GM21717 (cell line): ENCODE data around the gene ADD3.
A peak's percentile ranks its signal among the peaks of the same experiment; 100 is the strongest.
"Not testable (repeated sequence)": the region's sequence is repeated elsewhere in the genome, so short reads cannot be mapped to it uniquely, and the experiment has no call there.

Experiments used
- ATAC-seq: cut with Tn5 transposase; IDR thresholded peaks from one replicate; pipeline ENCODE4 v1.9.1; 2021; ENCODE audit warnings: mild to moderate bottlenecking, moderate library complexity; ENCODE audit not compliant: unreplicated experiment

The ADD3 gene

DNA sequence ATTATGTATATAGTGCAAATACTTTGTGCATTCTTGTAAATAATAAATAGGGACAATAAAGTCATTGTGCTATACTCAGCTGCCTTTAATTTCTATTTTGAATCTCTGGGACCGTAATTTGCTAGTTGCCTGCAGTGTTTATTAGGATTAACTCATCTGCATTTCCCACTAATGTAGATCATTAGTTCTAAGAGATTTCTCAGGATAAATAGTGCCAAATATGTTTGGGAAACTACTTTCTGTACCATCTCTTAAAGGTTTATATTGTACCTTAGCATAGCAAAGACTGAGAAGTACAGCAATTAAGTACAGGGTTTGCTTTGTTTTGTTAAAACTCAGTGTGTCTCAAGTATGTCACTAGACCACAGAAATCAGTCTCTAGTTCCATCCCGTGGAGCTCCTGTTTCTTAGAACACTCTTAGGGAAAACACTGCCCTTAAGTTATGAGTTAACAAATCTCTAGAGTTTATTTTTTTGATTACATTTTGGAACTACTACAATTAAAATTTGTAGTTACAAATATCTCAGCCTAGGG, 26.0 kb downstream of the ADD3 start:
- no peak for ATAC-seq

DNA sequence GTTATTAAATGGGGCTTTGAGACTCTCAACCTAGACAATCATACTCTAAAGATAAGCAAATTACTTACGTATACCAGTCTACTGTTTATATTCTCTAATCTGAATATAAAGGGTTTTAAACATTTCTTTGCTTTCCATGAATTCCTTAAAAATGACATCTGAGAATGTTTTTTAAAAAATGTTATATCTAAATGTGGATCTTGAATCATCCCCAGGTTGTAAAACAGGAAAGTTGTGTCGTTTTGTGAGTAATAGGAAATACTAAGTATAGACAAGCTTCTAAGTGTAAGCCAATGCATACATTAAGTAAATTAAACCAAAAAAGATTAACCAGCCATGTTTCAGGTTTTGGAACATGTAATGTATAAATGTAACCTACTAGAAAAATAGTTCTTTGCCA, 26.8 kb downstream of the ADD3 start:
- no peak for ATAC-seq

DNA sequence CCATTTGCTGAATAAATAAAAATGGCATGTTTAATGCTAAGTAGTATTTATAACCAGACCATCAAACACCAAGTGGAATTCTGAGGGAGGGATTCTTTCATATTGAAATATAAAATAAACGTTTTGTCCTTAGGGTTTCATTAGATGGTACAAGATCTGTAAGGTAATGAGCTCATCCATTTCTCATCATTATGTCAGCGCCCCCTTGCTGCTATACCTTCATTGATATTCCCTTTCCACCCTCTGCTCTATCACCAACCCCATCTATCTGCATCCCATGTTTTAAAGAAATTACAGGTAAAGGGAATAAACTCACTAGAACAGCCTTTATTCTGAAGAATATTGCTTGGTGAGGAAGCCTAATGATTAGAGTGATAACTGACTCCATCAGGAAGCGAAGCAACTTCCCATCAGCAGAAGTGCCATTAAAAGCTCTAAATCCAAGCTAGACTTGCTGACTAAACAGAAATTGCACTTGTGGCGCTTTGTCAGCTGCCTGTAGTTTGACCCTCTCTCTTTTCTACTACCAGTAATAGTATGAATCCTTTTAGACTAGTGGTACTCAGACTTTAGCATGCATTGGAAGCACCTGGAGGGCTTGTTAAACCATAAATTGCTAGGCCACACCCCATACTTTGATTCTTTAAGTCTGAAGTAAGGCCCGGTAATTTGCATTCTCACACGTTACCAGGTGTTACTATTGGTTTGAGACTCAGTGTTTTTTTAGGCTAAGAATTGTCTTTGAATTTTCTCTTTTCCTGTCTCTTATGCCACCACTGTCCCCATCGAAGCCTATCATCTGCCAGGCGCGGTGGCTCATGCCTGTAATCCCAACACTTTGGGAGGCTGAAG, 27.5 kb downstream of the ADD3 start:
- ATAC-seq = no peak

- ATAC-seq = peak; percentile 58
These were observed 28.9 kb downstream of the ADD3 start for GRCh38 chr10:110036640-110037039.

DNA sequence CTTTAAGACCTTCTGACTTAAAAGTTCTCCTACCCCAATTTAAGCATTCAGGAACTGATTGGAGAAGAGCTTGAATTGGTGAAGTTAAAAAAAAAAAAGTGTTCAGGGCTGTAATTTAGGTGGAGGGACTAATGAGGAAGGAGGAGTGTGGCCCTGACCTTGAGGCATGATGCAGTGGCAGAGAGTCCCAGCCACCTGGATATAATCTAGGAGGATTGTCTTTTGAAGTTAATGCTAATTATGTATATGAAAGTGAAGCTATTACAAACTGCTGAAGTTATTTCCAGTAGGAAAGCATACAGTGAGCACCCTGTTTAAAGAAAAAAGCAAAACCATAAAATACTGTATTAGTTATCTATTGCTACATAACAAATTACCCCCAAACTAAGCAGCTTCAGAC, 31.5 kb downstream of the ADD3 start:
- ATAC-seq = no peak

DNA sequence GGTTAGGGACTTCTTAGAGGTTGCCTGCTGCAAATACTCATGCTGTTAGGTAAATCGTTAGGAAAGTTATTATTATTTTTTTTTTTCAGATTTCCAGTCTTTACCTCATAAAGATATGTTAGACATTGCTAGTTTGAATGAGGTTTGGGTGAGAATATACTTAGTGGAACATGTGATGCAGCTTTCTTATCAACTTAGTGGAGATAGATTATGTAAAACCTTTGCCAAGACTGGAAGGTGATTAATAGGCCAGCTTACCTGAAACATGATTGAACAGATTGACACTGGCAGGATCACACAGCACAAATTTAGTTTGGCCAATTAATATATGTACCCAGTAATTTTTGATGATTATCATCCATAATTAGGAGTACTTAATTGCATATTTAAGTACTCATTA, 32.3 kb downstream of the ADD3 start:
- ATAC-seq = no peak

- ATAC-seq = no peak
These were observed 33.1 kb downstream of the ADD3 start for GRCh38 chr10:110040767-110041478.

DNA sequence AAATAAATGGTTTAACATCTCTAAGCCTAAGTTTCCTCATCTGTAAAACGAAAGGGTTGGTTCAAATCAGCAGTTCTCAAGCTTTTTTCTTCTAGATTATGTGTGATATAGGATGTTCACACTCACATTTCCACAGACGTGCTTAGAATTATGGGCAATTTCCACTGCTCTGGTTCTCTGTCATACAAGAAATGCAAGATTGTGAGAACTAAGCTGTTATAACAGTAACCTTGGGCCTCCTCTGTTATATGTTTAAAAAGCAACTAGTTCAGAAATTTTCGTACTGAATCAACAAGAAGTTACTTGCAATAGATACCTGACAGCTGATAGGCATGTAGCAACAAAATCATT, 33.7 kb downstream of the ADD3 start:
- ATAC-seq = no peak

DNA sequence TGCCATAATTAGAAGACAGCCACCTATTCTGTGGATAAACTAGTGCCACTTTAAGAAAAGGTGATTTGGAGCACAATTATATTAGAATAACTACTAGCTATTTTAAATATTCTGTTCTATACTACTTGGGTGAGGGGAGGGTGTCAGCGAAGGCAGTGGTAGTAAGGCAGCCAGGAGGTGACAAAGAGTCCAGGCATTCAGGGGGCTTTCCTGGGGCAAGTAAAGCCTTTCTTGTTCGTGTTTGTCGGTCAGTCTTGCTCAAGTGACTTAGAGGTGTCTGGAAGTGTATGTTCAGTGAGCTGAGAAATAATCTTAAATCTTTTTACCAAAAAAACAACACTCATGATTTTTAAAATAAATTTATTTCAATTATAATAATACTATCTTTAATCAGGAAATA, 34.4 kb downstream of the ADD3 start:
- no peak for ATAC-seq

DNA sequence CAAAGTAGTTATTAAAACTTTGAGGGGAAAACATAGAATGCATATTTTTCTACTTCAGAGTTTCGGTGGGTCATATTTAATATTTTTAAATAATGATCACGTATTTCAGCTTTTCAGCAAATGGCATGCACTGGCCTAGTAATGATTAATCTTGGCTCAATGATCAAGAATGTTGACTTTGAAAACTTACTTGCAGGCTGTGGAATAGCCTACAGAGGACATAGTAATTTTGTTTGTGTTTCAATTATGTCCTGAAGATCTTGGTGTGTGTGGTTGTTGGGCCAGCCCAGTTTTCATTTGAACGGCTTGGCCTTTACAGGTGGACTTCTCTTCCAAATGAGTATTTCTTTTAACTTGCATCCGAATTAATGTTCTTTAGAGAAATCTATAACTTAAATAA, 35.1 kb downstream of the ADD3 start:
- ATAC-seq = no peak

- ATAC-seq = no peak
These were observed 36.9 kb downstream of the ADD3 start for GRCh38 chr10:110044681-110045080.

DNA sequence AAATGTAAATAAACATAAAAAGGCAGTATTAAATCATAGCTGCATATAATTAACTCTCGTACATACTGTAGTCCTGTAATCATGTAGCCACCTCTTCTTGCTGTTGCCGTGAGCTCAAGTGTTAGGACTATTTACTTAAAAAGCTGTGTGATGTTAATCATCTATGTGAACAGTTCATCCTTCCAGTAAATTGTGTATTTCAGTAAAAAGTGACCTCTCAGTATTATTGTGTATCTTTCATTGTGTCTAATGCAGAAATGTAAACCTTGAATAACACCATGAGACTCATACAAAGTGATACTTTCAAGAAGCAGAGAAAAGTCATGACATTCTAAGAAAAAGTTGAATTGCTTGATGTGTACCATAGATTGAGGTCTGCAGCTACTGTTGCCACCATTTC, 38.0 kb downstream of the ADD3 start:
- ATAC-seq = no peak

GRCh38 chr10:110048145-110048544, 40.4 kb downstream of the ADD3 start:
- not testable (repeated sequence) for ATAC-seq

GRCh38 chr10:110048781-110049180, 41.0 kb downstream of the ADD3 start:
- no peak for ATAC-seq

DNA sequence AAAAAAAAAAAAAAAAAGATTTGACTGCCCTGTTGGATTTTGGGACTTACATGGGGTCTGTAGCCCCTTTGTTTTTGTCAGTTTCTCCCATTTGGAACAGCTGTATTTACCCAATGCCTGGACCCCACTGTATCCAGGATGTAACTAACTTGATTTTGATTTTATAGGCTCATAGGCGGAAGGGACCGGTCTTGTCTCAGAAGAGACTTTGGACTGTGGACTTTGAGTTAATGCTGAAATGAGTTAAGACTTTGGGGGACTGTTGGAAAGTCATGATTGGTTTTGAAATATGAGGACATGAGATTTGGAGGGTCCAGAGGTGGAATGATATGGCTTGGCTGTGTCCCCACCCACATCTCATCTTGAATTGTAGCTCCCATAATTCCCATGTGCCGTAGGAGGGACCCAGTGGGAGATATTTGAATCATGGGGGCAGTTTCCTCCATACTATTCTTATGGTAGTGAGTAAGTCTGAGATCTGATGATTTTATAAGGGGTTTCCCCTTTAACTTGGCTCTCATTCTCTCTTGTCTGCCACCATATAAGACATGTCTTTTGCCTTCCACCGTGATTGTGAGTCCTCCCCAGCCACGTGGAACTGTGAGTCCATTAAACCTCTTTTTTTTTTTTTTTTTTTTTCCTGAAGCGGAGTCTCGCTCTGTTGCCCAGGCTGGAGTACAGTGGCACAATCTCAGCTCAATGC, 42.3 kb downstream of the ADD3 start:
- ATAC-seq = not testable (repeated sequence)

- ATAC-seq = no peak
These were observed 43.7 kb downstream of the ADD3 start for GRCh38 chr10:110051487-110051886.

DNA sequence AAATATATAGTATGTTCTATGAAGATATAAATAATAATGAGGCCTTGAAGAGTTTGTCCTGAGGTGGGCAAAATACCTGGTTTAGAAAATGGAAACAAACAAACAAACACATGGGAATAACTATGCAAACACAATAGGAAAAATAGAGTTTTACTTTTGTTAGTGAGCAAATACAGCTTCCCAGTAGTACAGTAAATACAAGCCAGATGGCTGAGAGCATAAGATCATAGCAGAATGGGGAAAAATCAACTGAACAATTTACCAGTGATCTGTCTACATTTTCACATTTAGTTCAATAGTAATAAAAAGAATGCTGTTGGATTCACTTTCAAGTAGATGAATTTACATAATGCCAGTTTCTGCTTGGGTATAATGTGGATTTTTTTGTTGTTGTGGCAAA, 45.1 kb downstream of the ADD3 start:
- ATAC-seq = no peak

DNA sequence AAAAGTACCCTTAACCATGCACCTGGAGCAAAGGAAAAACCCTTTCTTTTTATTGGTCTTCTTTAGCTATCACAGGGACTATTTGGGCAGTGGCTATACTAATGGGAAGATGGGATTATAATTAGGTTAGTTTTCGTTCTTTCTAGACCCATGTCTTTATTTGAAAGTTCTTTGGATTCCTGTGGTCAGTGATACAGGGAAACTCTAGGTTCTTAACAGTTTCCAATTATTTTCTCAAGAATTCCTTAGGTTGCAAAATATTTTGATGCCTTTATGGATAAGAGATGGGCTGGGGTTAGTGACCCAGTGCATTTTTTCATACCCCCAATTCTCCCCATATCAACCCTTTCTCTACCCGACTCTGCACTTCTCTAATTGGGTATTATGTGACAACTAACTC, 49.0 kb downstream of the ADD3 start:
- no peak for ATAC-seq

DNA sequence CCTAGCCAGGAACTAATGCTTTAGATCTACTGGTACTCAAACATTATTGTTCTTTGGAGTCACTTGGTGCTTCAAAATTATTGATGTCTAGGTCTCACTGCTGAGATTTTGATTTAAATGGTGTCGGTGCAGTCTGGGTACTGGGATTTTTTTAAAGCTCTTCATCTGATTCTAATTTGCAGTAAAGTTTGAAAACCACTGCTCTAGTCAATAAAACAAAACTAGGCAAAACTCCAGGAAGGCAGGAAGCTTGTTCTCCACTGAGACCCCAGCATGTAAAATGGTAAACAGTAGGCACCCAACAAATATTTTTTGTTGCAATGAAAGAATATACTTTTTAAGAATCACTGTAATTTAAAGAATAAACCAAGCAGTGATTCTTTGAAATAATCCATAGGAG, 49.7 kb downstream of the ADD3 start:
- ATAC-seq = no peak

- no peak for ATAC-seq
These were observed 50.4 kb downstream of the ADD3 start for GRCh38 chr10:110058212-110058611.

DNA sequence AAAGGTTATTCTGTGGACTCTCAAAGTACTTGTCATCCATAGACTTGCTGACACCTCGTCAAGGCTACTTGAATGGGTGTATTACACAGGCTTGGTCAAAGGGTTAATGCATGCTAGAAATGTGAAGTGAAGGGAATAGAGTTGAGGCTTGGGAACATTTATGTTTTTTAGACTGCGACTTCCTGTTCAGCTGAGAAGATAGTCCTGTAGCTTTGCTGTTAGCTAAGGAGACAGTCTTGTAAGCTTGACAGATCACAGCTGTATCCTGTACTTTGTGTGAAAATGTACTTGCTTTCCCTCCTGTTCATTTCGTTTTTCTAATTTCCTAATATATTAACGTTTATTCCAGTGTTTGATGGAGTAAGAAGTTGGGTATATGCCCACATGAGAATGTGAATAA, 52.1 kb downstream of the ADD3 start:
- no peak for ATAC-seq

- ATAC-seq = no peak
These were observed 53.9 kb downstream of the ADD3 start for GRCh38 chr10:110061687-110062086.
